Measurements from ENCODE around the gene ASPSCR1. TPM values are rescaled to one million over a fixed set of nuclear protein-coding genes. Genes with fewer than 3 reads are reported as not detected.

ASPSCR1 gene
- total and polyA plus RNA-seq, 2 of the 8 experiments (the other 6 are each of a cell fraction or from before 2014, with no cell fraction given): 33.3 to 43.7 TPM

- TF ChIP-seq TEAD4 (IDR thresholded peaks at IDR 0.05; ENCODE audit: low read depth, low read length) (no peak), CTBP2 (IDR thresholded peaks at IDR 0.05; ENCODE audit: borderline replicate concordance, insufficient read depth, insufficient read length, low read length) (peak; percentile 20), CTCF (IDR thresholded peaks at IDR 0.05; ENCODE audit: control extremely low read depth in 1 of 3, insufficient read depth in 1 of 3, low read depth in 1 of 3, low read length in 3 of 3) (no peak), SIRT6 (IDR thresholded peaks at IDR 0.05; ENCODE audit: low read length) (no peak), RBBP5 (IDR thresholded peaks at IDR 0.05; ENCODE audit: borderline replicate concordance, low read depth, low read length) (peak; percentile 27; the same call in 1 of the 2 replicates), SP2 (IDR thresholded peaks at IDR 0.05; ENCODE audit: low read length) (no peak), RNF2 (IDR thresholded peaks at IDR 0.05; ENCODE audit: borderline replicate concordance, low read depth, low read length, missing control alignments, poor library complexity, severe bottlenecking) (peak; percentile 12)
These were observed 10.8 kb upstream of the ASPSCR1 start (continued) for GRCh38 chr17:81966343-81967243.
